Stimulated activated CD8-positive, alpha-beta memory T cell treated with anti-CD3 and anti-CD28 coated beads, Interleukin-7, amount 100 ng/mL, for 48 hours (primary cell): Measurements from ENCODE around the gene PRICKLE3.
"Not testable (repeated sequence)": the region's sequence is repeated elsewhere in the genome, so short reads cannot be mapped to it uniquely, and the experiment has no call there.

Source experiments
- DNase-seq, 2 donors: peaks; one replicate each; pipeline ENCODE4 v3.0.0-alpha.2; 2020; ENCODE audit warnings: low read depth in 1 of 2; ENCODE audit errors: extremely low read depth in 1 of 2

Gene PRICKLE3

DNA sequence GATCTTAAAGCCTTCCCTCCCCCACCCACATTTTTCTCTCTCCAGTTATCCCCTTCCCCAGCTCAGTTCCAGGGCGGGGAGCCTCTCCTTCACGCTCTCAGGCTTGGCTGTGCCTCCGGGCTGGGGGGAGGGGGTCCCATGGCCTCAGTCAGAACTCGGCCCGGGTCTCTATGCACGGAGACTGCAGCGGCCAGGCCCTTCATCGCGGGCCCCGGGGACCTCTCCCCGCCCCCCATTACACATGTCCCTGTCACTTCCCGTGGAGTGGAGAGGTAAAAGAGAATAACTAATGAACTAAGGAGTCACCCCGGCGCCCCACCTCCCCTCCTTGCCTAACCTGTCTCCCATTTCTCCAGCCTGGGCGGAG, 838 bp upstream of the PRICKLE3 start:
- DNase-seq: no peak

GRCh38 chrX:49184294-49185281, 1.6 kb downstream of the PRICKLE3 start:
- no peak for DNase-seq

DNA sequence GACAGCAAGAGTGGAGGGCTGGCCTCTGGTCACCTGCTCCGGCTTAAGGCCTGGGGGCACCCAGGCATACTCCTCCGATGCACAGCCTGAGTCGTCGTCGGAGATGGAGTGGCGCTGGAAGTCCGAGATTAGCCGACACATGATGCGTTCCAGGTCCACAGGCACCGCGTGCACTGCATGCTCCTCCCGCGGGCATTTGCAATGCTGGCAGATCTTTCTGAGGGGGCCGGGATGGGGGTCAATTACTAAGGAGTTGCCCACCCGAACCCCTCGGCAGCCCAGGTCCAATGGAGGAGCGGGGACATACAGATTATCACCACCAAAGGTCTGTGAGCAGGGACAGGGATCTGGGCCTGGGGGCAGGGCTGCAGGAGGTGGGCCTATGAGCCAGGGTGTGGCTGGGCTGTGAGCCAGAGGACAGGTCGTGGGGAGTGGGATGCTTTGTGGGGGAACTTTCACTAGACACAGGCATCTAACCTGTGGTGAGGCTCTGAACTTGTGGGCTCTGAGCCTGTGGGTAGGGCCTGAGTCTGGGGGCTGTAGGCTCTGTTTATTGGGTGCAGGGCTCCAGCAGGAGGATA, 2.4 kb downstream of the PRICKLE3 start:
- no peak for DNase-seq

- DNase-seq: no peak
Observed at GRCh38 chrX:49179358-49179757, 6.8 kb downstream of the PRICKLE3 start.

DNA sequence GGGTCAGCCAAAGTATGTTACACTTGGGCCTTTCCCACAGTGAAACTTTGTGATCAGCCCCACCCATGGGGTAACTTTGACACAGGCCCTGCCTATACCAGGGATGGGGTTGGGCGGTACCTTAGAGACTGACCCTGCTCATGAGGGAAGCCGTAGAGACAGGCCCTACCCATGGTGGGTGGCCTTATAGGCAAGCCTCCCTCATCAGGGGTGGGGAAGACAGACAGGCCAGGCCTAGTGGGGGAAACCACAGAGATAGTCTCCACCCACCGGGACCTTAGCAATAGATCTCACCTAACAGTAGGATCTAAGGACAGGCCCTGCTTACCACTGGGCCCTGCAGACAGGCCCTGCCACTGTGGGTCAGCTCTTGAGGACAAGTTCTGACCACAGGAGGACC, 7.6 kb downstream of the PRICKLE3 start:
- DNase-seq: no peak

DNA sequence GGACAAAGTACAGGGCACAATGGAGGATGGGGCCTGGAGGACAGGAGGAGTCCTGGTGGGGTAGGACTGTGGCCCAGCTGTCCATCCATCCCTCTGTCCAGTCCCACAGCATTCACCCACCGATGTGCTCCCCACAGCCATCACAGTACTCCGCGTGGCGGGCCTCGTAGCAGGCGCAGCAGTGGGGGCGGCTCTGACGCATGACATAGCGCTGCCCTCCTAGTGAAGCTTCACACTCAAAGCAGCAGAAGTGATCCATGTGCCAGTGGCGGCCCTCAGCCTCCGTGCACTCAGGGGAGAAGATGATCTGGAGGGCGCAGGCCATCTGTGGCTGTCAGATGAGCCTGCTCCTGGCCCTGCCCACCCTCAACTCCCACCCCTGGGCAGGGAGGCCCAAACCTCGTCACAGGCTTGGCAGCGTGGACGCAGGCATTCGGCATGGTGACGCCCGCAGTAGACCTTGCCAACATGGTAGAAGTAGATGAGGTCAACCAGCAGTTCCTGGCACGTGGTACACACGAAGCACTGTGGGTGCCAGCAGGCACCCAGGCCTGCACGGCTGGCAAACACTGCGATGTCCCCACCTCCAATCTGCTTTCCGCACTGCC, 8.2 kb downstream of the PRICKLE3 start:
- no peak for DNase-seq

GRCh38 chrX:49177338-49177833, 8.8 kb downstream of the PRICKLE3 start:
- DNase-seq: no peak

- DNase-seq: no peak
Observed at GRCh38 chrX:49176421-49177326, 9.5 kb downstream of the PRICKLE3 start.

- no peak for DNase-seq
Observed at GRCh38 chrX:49175435-49176274, 10.5 kb downstream of the PRICKLE3 start.

- DNase-seq: no peak
Observed at GRCh38 chrX:49174723-49175122, 11.4 kb downstream of the PRICKLE3 start.

GRCh38 chrX:49173544-49173943, 12.6 kb downstream of the PRICKLE3 start:
- DNase-seq: not testable (repeated sequence)

- peak; percentile 58 to 71 for DNase-seq
Observed at GRCh38 chrX:49172280-49172780, 13.8 kb downstream of the PRICKLE3 start.

- DNase-seq: peak in 1 of 2 donors; percentile 69
Observed at GRCh38 chrX:49171752-49172279, 14.4 kb downstream of the PRICKLE3 start, which contains the start of gene PLP2. Gene PLP2, plus strand, starts transcription at chrX:49171898. Its CDS starts 103 bp downstream, at chrX:49172001.

- no peak for DNase-seq
Observed at GRCh38 chrX:49167740-49168108, 18.4 kb downstream of the PRICKLE3 start.

GRCh38 chrX:49166914-49167739, 19.0 kb downstream of the PRICKLE3 start:
- peak in 1 of 2 donors; percentile 58 for DNase-seq

- peak; percentile 46 to 63 for DNase-seq
Observed at GRCh38 chrX:49165901-49166881, 20.0 kb downstream of the PRICKLE3 start.
